Articular chondrocyte of knee joint (primary cell): Measurements from ENCODE around the gene CTSS. TPM values are rescaled to one million over a fixed set of nuclear protein-coding genes. Genes with fewer than 3 reads are reported as not detected.

Experiments
- small RNA-seq: library from RNA; depleted of rRNA; stranded (forward); fragments of <200 nt; gene quantifications from one replicate; pipeline ENCODE3, GENCODE V24; 2012
- total RNA-seq: library from RNA; depleted of rRNA; stranded (reverse); fragments of >200 nt; gene quantifications from 2 replicates; pipeline ENCODE4 v1.2.3, GENCODE V29; 2012

Gene CTSS
- 12.0 and 18.5 TPM in 2 replicates for total RNA-seq

GRCh38 chr1:150765296-150765976 is at the start of gene CTSS:
Gene CTSS, minus strand, starts transcription at chr1:150765778. Its CDS starts 1,015 bp downstream, at chr1:150764763.

GRCh38 chr1:150808121-150808520 is 42.5 kb upstream of the CTSS start, which contains the start of gene CTSK:
Gene CTSK, minus strand, starts transcription at chr1:150808260. Its CDS starts 1,455 bp downstream, at chr1:150806805.

GRCh38 chr1:150720703-150721102 is 44.9 kb downstream of the CTSS start, which contains the start of gene HORMAD1:
Gene HORMAD1, minus strand, starts transcription at chr1:150720895. Its CDS starts 1,390 bp downstream, at chr1:150719505.

GRCh38 chr1:150696995-150697927 is 68.3 kb downstream of the CTSS start, which contains the start of gene GOLPH3L:
Gene GOLPH3L, minus strand, starts transcription at chr1:150697154. Its CDS starts 2,316 bp downstream, at chr1:150694838.

Small RNA genes lying within 50 kb of the gene (small RNA-seq; reads per million reads assigned to genes)
- not detected for gene RNU6-1042P
- gene RNU6-1309P, result not detected

Other genes with a start within 250 kb of the CTSS start
- 7.0 and 8.5 TPM in 2 replicates for gene ADAMTSL4, start 216.4 kb downstream of the CTSS start, total RNA-seq
- gene MCL1, start 186.2 kb downstream of the CTSS start, total RNA-seq, result 183 and 398 TPM in 2 replicates
- 69.8 and 71.3 TPM in 2 replicates for gene ENSA, start 136.2 kb downstream of the CTSS start, total RNA-seq
- gene GOLPH3L, start 68.6 kb downstream of the CTSS start, total RNA-seq, result 22.1 and 29.9 TPM in 2 replicates
- gene HORMAD1, start 44.9 kb downstream of the CTSS start, total RNA-seq, result 0.13 and 0.65 TPM in 2 replicates
- gene CTSK, start 42.5 kb upstream of the CTSS start, total RNA-seq, result 73.8 and 100 TPM in 2 replicates
- 59.9 and 68.3 TPM in 2 replicates for gene ARNT, start 110.8 kb upstream of the CTSS start, total RNA-seq
- gene CTXND2, start 121.4 kb upstream of the CTSS start, total RNA-seq, result not detected in 2 replicates
- 41.2 and 44.1 TPM in 2 replicates for gene SETDB1, start 160.6 kb upstream of the CTSS start, total RNA-seq
- gene CERS2, start 209.1 kb upstream of the CTSS start, total RNA-seq, result 170 and 179 TPM in 2 replicates
- gene ANXA9, start 216.5 kb upstream of the CTSS start, total RNA-seq, result 0.22 and 0.39 TPM in 2 replicates
- 14.0 and 18.5 TPM in 2 replicates for gene MINDY1, start 241.1 kb upstream of the CTSS start, total RNA-seq
- gene PRUNE1, start 242.7 kb upstream of the CTSS start, total RNA-seq, result 12.3 and 12.6 TPM in 2 replicates